Activated B cell treated with CpG ODN at 0.5 μM for 24 hours (primary cell): ENCODE results near the gene IL23R. TPM values are rescaled to one million over a fixed set of nuclear protein-coding genes. Genes with fewer than 3 reads are reported as not detected.

Experiments used
- ATAC-seq: fragments of 200-7000 bp; cut with Tn5 transposase; one replicate; pipeline ENCODE4 v1.10.0; 2021; ENCODE audit warnings: low read depth, mild to moderate bottlenecking, moderate library complexity
- CTCF ChIA-PET: fragments of 350-600 bp; sonication (Branson Sonifier 250); formaldehyde crosslinking; loops from one replicate; lab custom pipeline; 2021; ENCODE audit warnings: antibody characterized with exemption; lab: Charles Lee
- POLR2A ChIA-PET: fragments of 350-600 bp; sonication (Branson Sonifier 250); formaldehyde crosslinking; loops from one replicate; lab custom pipeline; 2021; ENCODE audit warnings: antibody characterized with exemption; lab: Charles Lee
- DNase-seq: peaks from one replicate; pipeline ENCODE4 v3.0.0; 2022
- H3K27ac Mint-ChIP-seq: one replicate; pipeline ENCODE4 v1.8.0; 2020; ENCODE audit warnings: mixed read lengths
- H3K27me3 Mint-ChIP-seq: one replicate; pipeline ENCODE4 v1.8.0; 2021; ENCODE audit warnings: mixed read lengths
- H3K36me3 Mint-ChIP-seq: one replicate; pipeline ENCODE4 v1.8.0; 2021; ENCODE audit warnings: low read depth, mixed read lengths
- H3K4me1 Mint-ChIP-seq: one replicate; pipeline ENCODE4 v1.8.0; 2021; ENCODE audit warnings: mixed read lengths
- H3K4me3 Mint-ChIP-seq: one replicate; pipeline ENCODE4 v1.8.0; 2020; ENCODE audit warnings: mild to moderate bottlenecking, mixed read lengths
- H3K9me3 Mint-ChIP-seq: one replicate; pipeline ENCODE4 v1.8.0; 2020; ENCODE audit warnings: mixed read lengths
- intact Hi-C: fragments of 100-400 bp; cut with micrococcal nuclease; formaldehyde crosslinking; loops from one replicate; pipeline ENCODE4 v1.15.1; 2024
- total RNA-seq: library from RNA; stranded (reverse); gene quantifications from 2 replicates; pipeline ENCODE4 v1.2.3, GENCODE V29; 2022
- TF ChIP-seq, protein P1 (sequence below): fragments of 200-600 bp; IDR thresholded peaks from one replicate; pipeline ENCODE4 v1.8.0; 2022; ENCODE audit warnings: antibody characterized with exemption, mild to moderate bottlenecking

IL23R gene
- total RNA-seq, 1 donor from 2014 or later = not detected

DNA sequence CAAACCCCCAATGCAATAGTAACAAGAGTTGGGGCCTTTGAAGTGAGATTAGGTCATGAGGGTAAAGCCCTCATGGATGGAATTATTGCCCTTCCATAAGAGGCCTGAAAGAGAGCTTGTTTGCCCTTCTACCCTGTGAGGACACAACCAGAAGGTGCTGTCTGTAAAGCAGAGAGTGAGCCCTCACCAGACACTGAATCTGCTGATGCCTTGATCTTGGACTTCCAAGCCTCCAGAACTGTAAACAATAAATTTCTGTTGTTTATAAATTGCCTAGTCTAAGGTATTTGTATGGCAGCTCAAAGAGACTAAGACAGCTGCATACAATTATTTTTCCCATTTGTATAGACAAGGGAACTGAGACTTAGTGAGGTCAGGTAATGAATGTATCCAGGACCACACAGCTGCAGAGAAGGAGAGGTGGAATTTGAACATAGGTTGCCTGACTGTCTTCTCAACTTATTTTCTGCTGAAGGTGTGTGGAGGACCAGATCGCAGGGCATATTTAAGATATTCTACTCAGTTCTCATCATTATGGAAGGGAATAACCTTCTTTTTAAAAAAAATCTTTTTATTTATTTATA, 18.7 kb downstream of the IL23R start:
- H3K27ac Mint-ChIP-seq = no peak overlapping the region
- ATAC-seq (no peak), DNase-seq (no peak)
- ChIA-PET CTCF (no interaction called here), POLR2A (no interaction called here)
- intact Hi-C loops = no loop called here
- H3K36me3 Mint-ChIP-seq = no peaks in the 10 kb centered on the region
- peaks cover 9% of the 10 kb centered on the region for H3K27me3 Mint-ChIP-seq
- H3K4me3 Mint-ChIP-seq = no peak overlapping the region
- H3K9me3 Mint-ChIP-seq = no peaks in the 10 kb centered on the region
- TF ChIP-seq, protein P1, sequence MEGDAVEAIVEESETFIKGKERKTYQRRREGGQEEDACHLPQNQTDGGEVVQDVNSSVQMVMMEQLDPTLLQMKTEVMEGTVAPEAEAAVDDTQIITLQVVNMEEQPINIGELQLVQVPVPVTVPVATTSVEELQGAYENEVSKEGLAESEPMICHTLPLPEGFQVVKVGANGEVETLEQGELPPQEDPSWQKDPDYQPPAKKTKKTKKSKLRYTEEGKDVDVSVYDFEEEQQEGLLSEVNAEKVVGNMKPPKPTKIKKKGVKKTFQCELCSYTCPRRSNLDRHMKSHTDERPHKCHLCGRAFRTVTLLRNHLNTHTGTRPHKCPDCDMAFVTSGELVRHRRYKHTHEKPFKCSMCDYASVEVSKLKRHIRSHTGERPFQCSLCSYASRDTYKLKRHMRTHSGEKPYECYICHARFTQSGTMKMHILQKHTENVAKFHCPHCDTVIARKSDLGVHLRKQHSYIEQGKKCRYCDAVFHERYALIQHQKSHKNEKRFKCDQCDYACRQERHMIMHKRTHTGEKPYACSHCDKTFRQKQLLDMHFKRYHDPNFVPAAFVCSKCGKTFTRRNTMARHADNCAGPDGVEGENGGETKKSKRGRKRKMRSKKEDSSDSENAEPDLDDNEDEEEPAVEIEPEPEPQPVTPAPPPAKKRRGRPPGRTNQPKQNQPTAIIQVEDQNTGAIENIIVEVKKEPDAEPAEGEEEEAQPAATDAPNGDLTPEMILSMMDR = no peak
- H3K4me1 Mint-ChIP-seq = no peaks in the 10 kb centered on the region

- no peaks in the 10 kb centered on the region for H3K27me3 Mint-ChIP-seq
- intact Hi-C loops = no loop called here
- no peak for DNase-seq
These were observed 21.9 kb downstream of the IL23R start for GRCh38 chr1:67188137-67188536.

DNA sequence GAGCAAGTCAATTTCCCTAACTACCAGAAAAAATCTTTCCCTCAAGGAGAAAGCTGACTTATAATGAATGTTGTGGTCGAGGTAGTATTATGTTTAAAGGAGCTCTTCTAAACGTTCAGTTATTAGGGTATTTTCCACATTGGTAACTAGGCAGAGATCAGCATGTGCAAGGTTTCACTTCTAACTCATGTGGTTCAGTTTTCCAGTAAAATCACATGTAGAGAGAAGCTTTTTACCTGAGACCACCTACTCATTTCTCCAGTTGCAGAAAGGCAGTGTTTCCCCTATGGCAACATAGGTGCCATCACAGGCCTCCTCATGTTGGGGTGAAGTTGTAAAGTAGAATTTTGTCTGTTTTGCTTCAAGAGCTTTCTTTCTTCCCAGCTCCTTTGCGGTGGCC, 23.7 kb downstream of the IL23R start:
- TF ChIP-seq, protein P1 = no peak
- Mint-ChIP-seq H3K27ac (no peak overlapping the region), H3K9me3 (no peaks in the 10 kb centered on the region), H3K36me3 (no peaks in the 10 kb centered on the region), H3K27me3 (no peaks in the 10 kb centered on the region), H3K4me3 (no peak overlapping the region), H3K4me1 (no peaks in the 10 kb centered on the region)
- intact Hi-C loops = no loop called here
- ChIA-PET POLR2A (no interaction called here), CTCF (no interaction called here)
- DNase-seq (no peak), ATAC-seq (no peak)

More at GRCh38 chr1:67188137-67188536, 21.9 kb downstream of the IL23R start:
- TF ChIP-seq, protein P1 = no peak
- Mint-ChIP-seq H3K9me3 (no peaks in the 10 kb centered on the region), H3K4me3 (no peak overlapping the region), H3K36me3 (no peaks in the 10 kb centered on the region), H3K4me1 (no peaks in the 10 kb centered on the region), H3K27ac (no peak overlapping the region)
- ATAC-seq = no peak
- ChIA-PET POLR2A (no interaction called here), CTCF (no interaction called here)

DNA sequence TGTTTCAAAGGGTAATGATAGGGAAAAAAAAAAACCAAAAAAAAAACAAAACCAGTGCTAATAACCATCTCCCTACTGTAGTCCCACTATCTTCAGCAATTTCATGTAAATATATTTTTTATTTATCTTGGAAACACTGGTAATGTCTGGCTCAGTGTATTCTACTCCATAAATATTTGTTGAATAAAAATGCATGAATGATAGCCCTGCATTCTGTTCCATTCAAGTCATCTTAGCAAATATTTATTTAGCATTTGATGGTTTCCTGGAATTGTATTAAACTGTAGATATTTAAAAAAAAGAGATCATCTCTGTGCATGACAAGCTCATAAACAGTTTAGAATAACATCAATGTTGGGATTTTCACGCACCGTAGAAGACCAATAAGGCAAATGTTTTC, 24.2 kb downstream of the IL23R start:
- intact Hi-C loops = no loop called here
- H3K9me3 Mint-ChIP-seq = no peaks in the 10 kb centered on the region
- CTCF ChIA-PET = no interaction called here
- no peaks in the 10 kb centered on the region for H3K36me3 Mint-ChIP-seq
- H3K4me1 Mint-ChIP-seq = no peaks in the 10 kb centered on the region
- POLR2A ChIA-PET = no interaction called here
- H3K4me3 Mint-ChIP-seq = no peak overlapping the region
- no peak for ATAC-seq
- H3K27ac Mint-ChIP-seq = no peak overlapping the region
- TF ChIP-seq, protein P1 = no peak
- DNase-seq = no peak
- H3K27me3 Mint-ChIP-seq = no peaks in the 10 kb centered on the region

DNA sequence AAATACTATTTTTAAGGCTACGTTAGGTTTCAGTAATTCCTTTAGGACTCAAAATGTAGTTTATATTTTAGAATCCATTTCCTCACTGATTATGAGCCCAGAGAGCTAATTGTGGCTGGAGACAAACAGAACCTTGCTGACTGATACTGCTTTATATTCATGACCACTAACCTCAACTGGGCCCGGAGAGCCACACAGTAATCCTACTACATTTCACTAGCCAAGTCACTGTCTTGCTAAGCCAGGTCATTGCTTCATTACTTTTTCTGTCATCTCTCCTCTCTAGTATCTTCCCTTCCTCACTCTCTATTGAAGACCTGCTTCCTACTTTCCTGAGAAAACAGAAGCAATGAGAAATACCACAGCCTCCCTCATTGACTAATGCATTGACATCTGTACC, 24.7 kb downstream of the IL23R start:
- DNase-seq = no peak
- no peaks in the 10 kb centered on the region for H3K27me3 Mint-ChIP-seq
- no peaks in the 10 kb centered on the region for H3K4me1 Mint-ChIP-seq
- H3K4me3 Mint-ChIP-seq = no peak overlapping the region
- no peak for ATAC-seq
- H3K27ac Mint-ChIP-seq = no peak overlapping the region
- intact Hi-C loops = no loop called here
- H3K36me3 Mint-ChIP-seq = no peaks in the 10 kb centered on the region
- TF ChIP-seq, protein P1 = no peak
- ChIA-PET CTCF (interaction anchor here (0.8 kb wide), 1 partner anchor 22 kb away, joined by 3 read pairs; no protein-coding TSS in a partner anchor), POLR2A (no interaction called here)
- H3K9me3 Mint-ChIP-seq = no peaks in the 10 kb centered on the region
